Heart left ventricle (tissue), 13 donors: Measurements from ENCODE around the gene NECTIN4.

ENCODE experiments used
- POLR2A ChIP-seq, 2 donors: fragments of 450-650 bp; IDR thresholded peaks; one replicate each; pipeline ENCODE4 v1.6.1; 2017; ENCODE audit warnings: antibody characterized with exemption in 2 of 2, mild to moderate bottlenecking in 2 of 2, moderate library complexity in 2 of 2
- TF ChIP-seq, protein P1 (sequence below), 12 donors: fragments of 200-600 bp; sonication (generic) in 4 of 12; IDR thresholded peaks; one replicate each; pipeline versions ENCODE4 v1.5.0 to v1.8.0; 2018 to 2022; ENCODE audit warnings: antibody characterized with exemption in 12 of 12, mild to moderate bottlenecking in 5 of 12
- donor health status: ischemic (EF 13 %, LVEDD 7.1; RV severe dilation, severe dysfunction).
- donor health status: DM: no; HTN: yes; CAD: no.
- donor health status: DM: no; HTN: no; CAD: no.
- donor health status: ischemic (EF 25% LVEDD 6.9; RV normal size, moderate dysfunction).
- donor health status: ischemic (EF 25% LVEDD 5.7; RV mildly dilated, moderate dysfunction).
- donor health status: ischemic (EF 35%, LVEDD 5.7; RV mildly dilated, moderate dysfunction).
- donor health status: nonischemic (EF 11% LVEDD 7.7; RV severe dilation, severe dysfunction).
- donor health status: DM: yes; HTN: yes; CAD: no.
- donor health status: PGD.
- donor health status: ischemic (EF 29% LVEDD 5.4; RV normal size, mild dysfunction).
- donor health status: nonischemic (EF 23%, LVEDD 6.1; RV moderate dilation, normal function).

DNA sequence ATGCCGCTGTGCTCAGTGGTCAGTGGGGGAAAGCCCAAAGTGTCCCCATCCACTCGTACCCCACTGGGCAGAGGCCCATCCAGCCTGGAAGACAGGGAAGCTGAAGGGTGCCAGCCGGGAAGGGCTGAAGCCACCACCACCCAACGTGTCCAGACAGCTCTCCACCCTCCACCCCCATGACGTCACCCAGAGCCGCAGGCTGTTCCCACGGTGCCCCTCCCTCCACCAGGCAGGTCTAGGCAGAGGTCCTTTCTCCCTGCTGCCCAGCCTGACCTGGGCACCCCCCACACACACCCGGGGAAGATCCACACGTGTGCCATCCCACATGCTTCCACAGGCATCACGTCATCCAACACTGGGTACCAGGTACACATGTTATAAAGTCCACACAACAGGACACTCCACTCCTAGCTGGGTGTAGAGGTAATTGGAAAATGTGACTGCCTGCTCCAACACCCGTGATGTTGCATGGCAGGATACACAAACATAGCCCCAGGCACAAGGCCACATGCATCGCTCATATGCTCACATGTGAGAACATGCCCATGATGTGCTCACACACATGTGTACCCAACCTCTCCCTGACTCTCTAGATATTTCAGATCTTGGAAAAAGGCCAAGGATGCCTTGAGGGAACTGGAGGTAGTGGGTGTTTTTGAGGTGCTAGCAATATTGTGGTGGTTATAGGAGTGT is 14.5 kb downstream of the NECTIN4 start:
- TF ChIP-seq, protein P1, sequence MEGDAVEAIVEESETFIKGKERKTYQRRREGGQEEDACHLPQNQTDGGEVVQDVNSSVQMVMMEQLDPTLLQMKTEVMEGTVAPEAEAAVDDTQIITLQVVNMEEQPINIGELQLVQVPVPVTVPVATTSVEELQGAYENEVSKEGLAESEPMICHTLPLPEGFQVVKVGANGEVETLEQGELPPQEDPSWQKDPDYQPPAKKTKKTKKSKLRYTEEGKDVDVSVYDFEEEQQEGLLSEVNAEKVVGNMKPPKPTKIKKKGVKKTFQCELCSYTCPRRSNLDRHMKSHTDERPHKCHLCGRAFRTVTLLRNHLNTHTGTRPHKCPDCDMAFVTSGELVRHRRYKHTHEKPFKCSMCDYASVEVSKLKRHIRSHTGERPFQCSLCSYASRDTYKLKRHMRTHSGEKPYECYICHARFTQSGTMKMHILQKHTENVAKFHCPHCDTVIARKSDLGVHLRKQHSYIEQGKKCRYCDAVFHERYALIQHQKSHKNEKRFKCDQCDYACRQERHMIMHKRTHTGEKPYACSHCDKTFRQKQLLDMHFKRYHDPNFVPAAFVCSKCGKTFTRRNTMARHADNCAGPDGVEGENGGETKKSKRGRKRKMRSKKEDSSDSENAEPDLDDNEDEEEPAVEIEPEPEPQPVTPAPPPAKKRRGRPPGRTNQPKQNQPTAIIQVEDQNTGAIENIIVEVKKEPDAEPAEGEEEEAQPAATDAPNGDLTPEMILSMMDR (IDR thresholded peaks at IDR 0.05) = no peak
- TF ChIP-seq POLR2A (IDR thresholded peaks at IDR 0.05) = no peak
